ENCODE measurements around the gene COA1.
"Not testable (repeated sequence)": the region's sequence is repeated elsewhere in the genome, so short reads cannot be mapped to it uniquely, and the experiment has no call there.

Gene COA1

DNA sequence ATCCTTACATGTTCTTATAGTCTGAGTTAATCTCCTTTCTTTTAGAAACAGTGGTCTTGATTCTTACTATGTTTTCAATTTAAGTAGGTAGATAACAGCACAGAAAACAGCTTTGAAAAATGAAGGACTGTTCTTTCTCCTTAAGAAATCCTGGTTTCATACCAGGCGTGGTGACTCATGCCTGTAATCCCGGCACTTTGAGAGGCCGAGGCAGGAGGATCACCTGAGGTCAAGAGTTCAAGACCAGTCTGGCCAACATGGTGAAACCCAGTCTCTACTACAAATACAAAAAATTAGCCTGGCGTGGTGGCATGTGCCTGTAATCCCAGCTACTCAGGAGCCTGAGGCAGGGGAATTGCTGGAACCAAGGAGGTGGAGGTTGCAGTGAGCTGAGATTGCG is 132.9 kb downstream of the COA1 start:
- not testable (repeated sequence) for DNase-seq (ENCODE audit: low read depth in 1 of 2, low spot score in 1 of 2)

- no peak for DNase-seq (ENCODE audit: low read depth in 1 of 2, low spot score in 1 of 2)
Measured at GRCh38 chr7:43594020-43594419, 135.3 kb downstream of the COA1 start.

DNA sequence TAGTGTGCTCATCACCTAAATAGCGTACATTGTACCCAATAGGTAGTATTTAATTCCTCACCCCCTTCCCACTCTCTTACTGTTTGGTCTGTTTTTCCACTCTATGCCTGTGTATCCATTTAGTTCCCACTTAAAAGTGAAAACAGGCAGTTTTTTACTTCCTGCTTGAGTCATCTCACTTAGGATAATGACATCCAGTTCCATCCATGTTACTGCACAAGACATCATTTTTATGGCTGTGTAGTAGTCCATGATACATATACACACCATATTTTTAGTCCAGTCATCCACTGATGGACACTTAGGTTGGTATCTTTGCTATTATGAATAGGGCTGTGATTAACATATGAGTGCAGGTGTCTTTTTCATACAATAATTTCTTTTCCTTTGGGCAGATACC is 136.3 kb downstream of the COA1 start:
- DNase-seq (ENCODE audit: low read depth in 1 of 2, low spot score in 1 of 2), result no peak

DNA sequence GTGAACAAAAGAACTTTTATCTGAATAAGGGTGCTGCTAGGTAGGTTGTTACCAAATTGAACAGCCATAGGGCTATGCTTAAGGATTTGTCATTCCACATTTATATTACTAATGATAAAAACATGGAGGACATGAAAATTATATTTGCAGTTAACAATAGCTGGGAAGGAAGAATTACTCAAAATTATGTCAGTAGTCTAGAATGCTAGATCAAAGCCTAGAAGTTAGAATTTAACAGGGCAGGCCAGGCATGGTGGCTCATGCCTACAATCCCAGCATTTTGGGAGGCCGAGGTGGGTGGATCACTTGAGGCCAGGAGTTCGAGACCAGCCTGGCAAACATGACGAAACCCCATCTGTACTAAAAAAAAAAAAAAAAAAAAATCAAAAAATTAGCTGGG is 137.0 kb downstream of the COA1 start:
- no peak for DNase-seq (ENCODE audit: low read depth in 1 of 2, low spot score in 1 of 2)

DNA sequence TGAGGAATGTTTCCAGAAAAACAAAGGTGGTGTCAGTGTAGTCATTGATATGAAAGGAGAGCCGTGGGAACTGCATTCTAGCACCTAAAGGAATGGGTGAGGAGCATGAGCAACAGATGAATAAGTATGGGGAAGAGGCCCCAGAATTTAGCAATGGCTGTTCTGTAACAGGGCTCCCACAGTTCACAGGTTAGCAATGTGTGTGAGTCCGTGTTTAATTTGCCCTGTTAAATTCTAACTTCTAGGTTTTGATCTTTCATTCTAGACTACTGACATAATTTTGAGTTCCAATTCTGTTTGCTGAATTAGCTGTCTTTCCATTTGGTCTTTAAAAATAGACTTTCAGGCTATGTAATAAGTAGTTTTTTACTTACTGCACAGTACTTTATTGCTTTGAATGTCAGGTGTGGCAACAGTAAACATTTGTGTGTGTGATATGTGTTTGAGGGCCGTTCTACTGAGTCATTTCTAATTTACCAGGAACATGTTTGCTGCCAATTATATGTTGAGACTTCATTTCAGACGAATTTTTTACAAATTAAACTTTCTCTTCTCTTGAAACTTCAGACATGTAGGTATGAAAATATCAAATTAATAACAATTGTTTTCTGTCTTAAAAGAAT is 137.7 kb downstream of the COA1 start:
- DNase-seq (ENCODE audit: low read depth in 1 of 2, low spot score in 1 of 2), result no peak

DNA sequence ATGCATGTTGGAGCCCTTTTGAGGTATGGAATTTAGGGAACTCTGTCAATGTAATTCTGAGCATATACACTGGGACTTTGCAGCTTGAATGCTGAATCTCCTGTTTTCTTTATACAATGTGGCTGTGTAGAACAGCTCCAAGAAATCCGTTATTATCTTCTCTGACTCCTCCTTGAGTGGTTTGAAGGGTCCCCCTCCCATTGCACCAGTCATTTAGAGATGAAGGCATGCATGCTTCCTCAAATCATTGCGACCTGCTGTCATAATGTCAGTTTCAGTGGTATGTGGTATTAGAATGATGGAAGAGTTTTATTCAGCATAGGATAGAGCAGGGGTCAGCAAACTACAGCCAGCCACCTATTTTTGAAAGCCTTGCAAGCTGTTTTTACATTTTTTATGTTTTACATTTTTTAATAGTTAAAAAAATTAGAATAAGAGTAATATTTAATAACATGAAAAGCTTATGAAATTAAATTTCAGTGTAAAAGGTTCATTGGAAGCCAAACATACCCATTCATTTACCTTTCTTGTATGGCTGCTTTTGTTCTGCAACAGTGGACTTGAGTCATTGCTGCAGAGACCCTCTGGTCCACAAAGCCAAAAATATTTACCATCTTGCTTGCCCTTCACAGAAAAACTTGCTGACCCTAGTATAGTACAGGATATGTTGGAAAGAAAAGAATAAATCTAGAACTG is 138.3 kb downstream of the COA1 start:
- no peak for DNase-seq (ENCODE audit: low read depth in 1 of 2, low spot score in 1 of 2)

- DNase-seq (ENCODE audit: low read depth in 1 of 2, low spot score in 1 of 2), result no peak
Measured at GRCh38 chr7:43589728-43590127, 139.6 kb downstream of the COA1 start.
